KG1 (cell line): ENCODE measurements around the gene OR5D18.
"Not testable (repeated sequence)": the region's sequence is repeated elsewhere in the genome, so short reads cannot be mapped to it uniquely, and the experiment has no call there.

ENCODE experiments used
- DNase-seq: peaks from one replicate; lab custom pipeline; 2025; lab: John Stamatoyannopoulos, UW

Gene OR5D18

DNA sequence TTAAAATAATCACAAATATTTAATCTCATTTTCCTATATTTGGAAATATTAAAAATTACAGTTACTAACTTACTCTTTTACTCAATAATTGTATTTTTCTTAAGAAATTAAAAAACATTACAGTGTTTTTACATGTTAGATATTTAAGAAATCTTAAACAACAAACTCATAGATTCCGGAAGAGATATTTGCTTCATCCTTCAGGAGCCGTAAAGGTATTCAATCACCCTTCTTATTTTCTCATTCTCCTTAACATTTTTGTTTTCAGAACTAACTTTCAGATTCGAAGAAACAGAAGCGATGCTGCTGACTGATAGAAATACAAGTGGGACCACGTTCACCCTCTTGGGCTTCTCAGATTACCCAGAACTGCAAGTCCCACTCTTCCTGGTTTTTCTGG lies at the start of gene OR5D18:
Gene OR5D18 (plus strand): TSS at position 301 of the 400 bp plus-strand sequence. CDS start 0 bp downstream, at position 301.
- DNase-seq: no peak

DNA sequence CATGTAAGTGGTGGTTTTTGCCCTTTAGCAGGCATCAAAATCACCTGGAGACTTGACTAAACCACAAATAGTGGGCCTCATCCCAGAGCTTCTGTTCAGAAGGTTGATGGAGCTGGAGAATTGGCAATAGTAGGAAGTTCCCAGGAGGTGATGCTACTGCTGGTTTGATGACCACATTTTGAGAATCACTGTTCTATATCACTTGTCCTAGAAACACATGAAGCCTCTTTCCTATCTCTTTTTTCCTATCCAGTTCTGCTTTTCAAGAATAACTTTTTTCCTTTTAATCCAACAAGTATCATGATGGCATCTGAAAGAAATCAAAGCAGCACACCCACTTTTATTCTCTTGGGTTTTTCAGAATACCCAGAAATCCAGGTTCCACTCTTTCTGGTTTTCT lies 46.3 kb upstream of the OR5D18 start, which contains the start of gene OR5D13:
Gene OR5D13 (plus strand): TSS at position 301 of the 400 bp plus-strand sequence. CDS start 0 bp downstream, at position 301.
- DNase-seq: no peak

DNA sequence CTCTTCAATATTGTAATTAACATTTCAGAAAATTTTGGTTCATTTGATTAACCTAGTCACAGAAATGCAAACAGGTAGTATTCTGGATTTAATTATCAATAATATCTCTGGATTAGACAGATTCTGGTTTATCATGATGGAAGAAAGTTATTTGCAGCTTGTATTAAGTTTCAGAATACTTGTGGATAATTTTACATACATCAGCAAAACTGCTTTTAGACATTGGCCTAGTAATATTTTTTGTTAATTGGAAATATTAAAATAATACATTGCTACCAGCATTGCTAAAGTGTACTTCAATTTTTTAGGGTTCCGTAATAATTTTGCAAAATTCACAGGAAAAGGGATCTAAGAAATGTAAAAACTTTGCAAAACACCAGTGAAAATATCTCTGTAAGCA lies 27.8 kb upstream of the OR5D18 start:
- no peak for DNase-seq

- no peak for DNase-seq
Observed at GRCh38 chr11:55793321-55793720, 26.1 kb upstream of the OR5D18 start.

DNA sequence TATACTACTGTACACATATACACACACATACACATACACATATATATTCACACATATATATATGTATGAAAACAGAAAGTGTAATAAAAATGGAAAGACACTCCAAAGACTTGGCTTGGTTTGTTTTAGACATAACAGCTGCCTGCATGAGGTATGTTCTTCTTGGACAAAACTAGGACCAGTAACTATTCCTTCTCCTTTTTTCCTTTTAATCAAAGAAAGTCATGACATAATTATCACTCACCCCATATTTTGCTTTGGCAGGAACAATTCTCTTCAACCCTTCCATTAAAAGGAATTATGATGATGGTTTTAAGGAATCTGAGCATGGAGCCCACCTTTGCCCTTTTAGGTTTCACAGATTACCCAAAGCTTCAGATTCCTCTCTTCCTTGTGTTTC lies 24.2 kb upstream of the OR5D18 start, which contains the start of gene OR5D14:
Gene OR5D14 (plus strand): TSS at position 301 of the 400 bp plus-strand sequence. CDS start 0 bp downstream, at position 301.
- no peak for DNase-seq

GRCh38 chr11:55806248-55806647 lies 13.2 kb upstream of the OR5D18 start:
- no peak for DNase-seq

- DNase-seq: no peak
Observed at GRCh38 chr11:55811067-55811466, 8.4 kb upstream of the OR5D18 start, which contains the start of gene OR5L1. OR5L1 (plus strand) TSS chr11:55811367; CDS start chr11:55811467, 100 bp downstream.

- DNase-seq: no peak
Observed at GRCh38 chr11:55826919-55827318, 7.5 kb downstream of the OR5D18 start, which contains the start of gene OR5L2. OR5L2 (plus strand) TSS chr11:55827219; CDS start chr11:55827219, 0 bp downstream.

- no peak for DNase-seq
Observed at GRCh38 chr11:55838452-55838851, 19.0 kb downstream of the OR5D18 start, which contains the start of gene OR5D16. OR5D16 (plus strand) TSS chr11:55838752; CDS start chr11:55838752, 0 bp downstream.

GRCh38 chr11:55847453-55847852 lies 28.0 kb downstream of the OR5D18 start:
- DNase-seq: no peak

DNA sequence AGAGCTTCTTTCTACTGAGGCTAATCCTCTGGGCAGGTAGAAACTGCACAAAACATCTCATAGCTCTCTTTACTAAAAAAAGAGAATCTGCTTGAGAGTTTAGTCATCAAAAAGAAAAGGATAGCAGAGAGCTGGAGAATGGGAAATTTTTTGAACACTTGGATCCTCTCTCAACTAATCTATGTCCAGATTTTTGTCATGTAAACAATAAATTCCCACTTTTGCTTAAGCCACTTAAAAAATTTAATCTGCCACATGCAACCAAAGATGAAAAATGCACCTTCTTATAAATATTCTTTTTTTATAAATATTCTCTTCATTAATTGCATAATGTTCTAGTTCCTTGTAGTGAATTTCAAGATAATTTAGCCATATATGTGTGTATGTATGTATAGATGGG lies 29.6 kb downstream of the OR5D18 start:
- DNase-seq: no peak

DNA sequence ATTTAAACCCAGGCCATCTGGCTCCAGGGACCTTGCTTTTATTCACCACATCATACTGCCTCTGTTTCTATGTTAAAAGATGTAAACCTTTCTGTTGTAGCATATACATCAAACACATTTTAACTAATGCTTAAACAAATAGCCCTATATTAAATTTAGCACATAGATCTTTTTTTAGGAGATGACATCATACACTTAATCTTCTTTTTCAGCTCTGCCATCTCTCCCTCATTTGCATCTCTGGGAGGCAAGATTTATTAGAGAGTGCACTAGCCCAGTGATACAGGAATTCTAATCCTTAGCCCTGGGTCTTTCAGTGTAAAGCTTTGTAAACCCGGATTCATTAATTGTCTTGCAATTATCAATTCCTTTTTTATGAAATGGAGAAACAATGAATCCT lies 32.7 kb downstream of the OR5D18 start:
- no peak for DNase-seq

- DNase-seq: no peak
Observed at GRCh38 chr11:55854704-55855103, 35.3 kb downstream of the OR5D18 start.

DNA sequence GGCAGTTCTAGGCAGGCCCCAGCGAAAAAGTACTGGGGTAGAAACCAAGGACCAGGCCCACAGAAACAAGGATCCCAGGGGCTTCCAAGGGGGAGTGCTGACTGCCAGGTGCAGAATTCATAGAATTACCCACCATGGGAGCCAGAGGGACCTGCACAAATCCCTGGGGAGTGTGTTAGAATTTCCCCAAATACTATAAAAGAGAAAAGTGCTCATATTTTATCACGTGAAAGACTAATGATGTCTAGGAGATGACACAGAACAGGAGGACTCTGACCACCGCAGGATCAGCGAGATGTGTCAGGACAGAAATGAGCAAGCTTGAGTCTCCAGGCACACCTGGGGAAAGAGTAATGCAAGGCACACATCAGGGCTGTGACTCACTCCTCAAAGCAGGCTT lies 47.9 kb downstream of the OR5D18 start:
- not testable (repeated sequence) for DNase-seq
